ENCODE measurements around the gene CAMTA1.

DNA sequence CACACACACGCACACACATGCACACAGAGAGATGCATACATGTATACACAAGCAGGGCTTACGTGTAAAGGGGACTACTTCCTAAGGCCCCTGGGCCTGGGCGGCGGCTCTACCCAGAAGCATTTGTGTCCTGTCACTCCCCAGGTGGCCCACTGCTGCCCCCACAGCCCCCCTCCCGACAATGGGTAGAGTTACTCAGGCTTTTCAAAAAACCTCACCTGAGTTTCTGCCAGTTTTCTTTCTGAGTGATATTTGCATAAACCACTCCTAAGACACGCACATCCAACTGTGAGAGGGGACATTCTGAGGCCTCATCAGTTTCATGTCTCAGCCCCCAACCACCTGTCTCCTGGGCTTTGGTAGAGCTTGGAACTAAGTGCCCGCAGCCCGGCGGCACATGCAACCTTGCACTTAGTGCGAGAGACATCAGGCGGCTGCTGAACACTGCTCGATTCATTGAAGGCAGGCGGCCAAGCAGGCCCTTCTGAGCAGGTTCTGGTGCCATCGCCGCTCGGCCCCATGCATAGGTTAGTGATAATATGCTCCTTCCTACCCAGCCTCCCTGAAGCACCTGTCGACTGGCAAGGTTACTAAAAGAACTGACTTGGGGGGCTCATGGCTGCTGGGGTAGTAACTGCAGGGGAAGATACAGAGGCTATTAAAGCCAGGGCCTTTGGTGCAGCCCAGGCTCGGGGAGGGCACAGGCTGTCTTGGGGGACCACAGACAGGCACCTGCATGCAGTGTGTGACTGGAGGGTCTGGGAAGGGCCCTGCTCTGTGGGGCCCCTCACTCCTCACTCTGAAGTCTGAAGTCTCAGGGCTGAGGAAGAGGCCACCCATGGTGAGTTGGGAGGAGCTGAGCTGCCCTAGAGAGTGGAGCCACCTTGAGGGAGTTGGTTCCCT, 621.6 kb downstream of the CAMTA1 start:
- TF ChIP-seq CTCF (IDR thresholded peaks at IDR 0.05) (no peak), POLR2A (IDR thresholded peaks at IDR 0.05) (no peak)
